SW 1271 (cell line): ENCODE data around the gene LPAR6.

ENCODE experiments used
- DNase-seq, 2 experiments: peaks; one replicate each; lab custom pipeline; 2025; lab: John Stamatoyannopoulos, UW

Gene LPAR6

GRCh38 chr13:48370815-48371214, 42.1 kb downstream of the LPAR6 start:
- no peak for DNase-seq

GRCh38 chr13:48369988-48370387, 42.9 kb downstream of the LPAR6 start:
- no peak for DNase-seq
